Activated CD8-positive, alpha-beta T cell treated with anti-CD3 and anti-CD28 coated beads for 36 hours (primary cell): ENCODE results near the gene KIR2DL1. TPM values are rescaled to one million over a fixed set of nuclear protein-coding genes. Genes with fewer than 3 reads are reported as not detected.
A peak's percentile ranks its signal among the peaks of the same experiment; 100 is the strongest.

Experiments
- ATAC-seq: fragments of 200-7000 bp; cut with Tn5 transposase; one replicate; pipeline ENCODE4 v1.10.0; 2021; ENCODE audit warnings: mild to moderate bottlenecking, moderate library complexity
- CTCF ChIA-PET: fragments of 350-600 bp; sonication (Branson Sonifier 250); formaldehyde crosslinking; loops from one replicate; lab custom pipeline; 2021; ENCODE audit warnings: antibody characterized with exemption; lab: Charles Lee
- POLR2A ChIA-PET: fragments of 350-600 bp; sonication (Branson Sonifier 250); formaldehyde crosslinking; loops from one replicate; lab custom pipeline; 2021; ENCODE audit warnings: antibody characterized with exemption; lab: Charles Lee
- DNase-seq: peaks from one replicate; pipeline ENCODE4 v3.0.0-alpha.2; 2020
- H3K27ac Mint-ChIP-seq: one replicate; pipeline ENCODE4 v1.8.0; 2021; ENCODE audit warnings: mild to moderate bottlenecking, mixed read lengths
- H3K27me3 Mint-ChIP-seq: one replicate; pipeline ENCODE4 v1.8.0; 2021; ENCODE audit warnings: mixed read lengths
- H3K36me3 Mint-ChIP-seq: one replicate; pipeline ENCODE4 v1.8.0; 2021; ENCODE audit warnings: low read depth, mixed read lengths
- H3K4me1 Mint-ChIP-seq: one replicate; pipeline ENCODE4 v1.8.0; 2021; ENCODE audit warnings: low read depth, mixed read lengths
- H3K4me3 Mint-ChIP-seq: one replicate; pipeline ENCODE4 v1.8.0; 2021; ENCODE audit warnings: mild to moderate bottlenecking, moderate library complexity, mixed read lengths
- H3K9me3 Mint-ChIP-seq: one replicate; pipeline ENCODE4 v1.8.0; 2021; ENCODE audit warnings: mixed read lengths
- CTCF ChIP-seq: fragments of 200-600 bp; IDR thresholded peaks from one replicate; pipeline ENCODE4 v1.8.0; 2022; ENCODE audit warnings: antibody characterized with exemption, mild to moderate bottlenecking
- intact Hi-C: fragments of 100-400 bp; cut with micrococcal nuclease; formaldehyde crosslinking; loops from one replicate; pipeline ENCODE4 v1.10.0; 2022
- total RNA-seq, 2 experiments: library from RNA; stranded (reverse); gene quantifications; one replicate each; pipeline ENCODE4 v1.2.3, GENCODE V29; 2021

KIR2DL1 gene
- total RNA-seq, 2 experiments from 2014 or later, result not detected

GRCh38 chr19:54792814-54793213, 23.2 kb downstream of the KIR2DL1 start:
- CTCF ChIA-PET, result no interaction called here
- intact Hi-C loops, result no loop called here
- TF ChIP-seq CTCF, result no peak
- Mint-ChIP-seq H3K27me3 (peaks cover 13% of the 10 kb centered on the region), H3K27ac (no peak overlapping the region), H3K4me1 (peaks cover 8% of the 10 kb centered on the region), H3K36me3 (no peaks in the 10 kb centered on the region), H3K9me3 (no peaks in the 10 kb centered on the region), H3K4me3 (peak overlapping the region; percentile 52)
- no peak for DNase-seq
- ATAC-seq, result no peak
- POLR2A ChIA-PET, result no interaction called here

GRCh38 chr19:54795758-54796157, 26.2 kb downstream of the KIR2DL1 start:
- Mint-ChIP-seq H3K4me1 (peaks cover 8% of the 10 kb centered on the region), H3K36me3 (no peaks in the 10 kb centered on the region), H3K4me3 (no peak overlapping the region), H3K27ac (no peak overlapping the region), H3K9me3 (no peaks in the 10 kb centered on the region), H3K27me3 (peaks cover 23% of the 10 kb centered on the region)
- CTCF ChIA-PET, result no interaction called here
- intact Hi-C loops, result no loop called here
- ATAC-seq (no peak), DNase-seq (no peak)
- POLR2A ChIA-PET, result no interaction called here
- no peak for TF ChIP-seq CTCF

GRCh38 chr19:54803410-54803809, 33.8 kb downstream of the KIR2DL1 start, which contains the start of gene KIR2DL4:
Gene KIR2DL4, plus strand, starts transcription at chr19:54803610. Its CDS starts 42 bp downstream, at chr19:54803652.
- H3K4me1 Mint-ChIP-seq, result no peaks in the 10 kb centered on the region
- ATAC-seq, result no peak
- ChIA-PET POLR2A (no interaction called here), CTCF (no interaction called here)
- H3K27ac Mint-ChIP-seq, result no peak within 1 kb of the TSS
- no peaks in the 10 kb centered on the region for H3K36me3 Mint-ChIP-seq
- H3K9me3 Mint-ChIP-seq, result no peaks in the 10 kb centered on the region
- peaks cover 17% of the 10 kb centered on the region for H3K27me3 Mint-ChIP-seq
- DNase-seq, result peak; percentile 4
- TF ChIP-seq CTCF, result no peak
- no peak within 1 kb of the TSS for H3K4me3 Mint-ChIP-seq
- intact Hi-C loops, result no loop called here

- no peaks in the 10 kb centered on the region for H3K9me3 Mint-ChIP-seq
- ChIA-PET POLR2A (no interaction called here), CTCF (no interaction called here)
- no peaks in the 10 kb centered on the region for H3K36me3 Mint-ChIP-seq
- ATAC-seq, result no peak
- peaks cover 11% of the 10 kb centered on the region for H3K27me3 Mint-ChIP-seq
- TF ChIP-seq CTCF, result no peak
- intact Hi-C loops, result no loop called here
- DNase-seq, result no peak
- H3K4me1 Mint-ChIP-seq, result no peaks in the 10 kb centered on the region
- H3K4me3 Mint-ChIP-seq, result no peak overlapping the region
- no peak overlapping the region for H3K27ac Mint-ChIP-seq
Measured at GRCh38 chr19:54804101-54804500, 34.5 kb downstream of the KIR2DL1 start.

- no peaks in the 10 kb centered on the region for H3K9me3 Mint-ChIP-seq
- ATAC-seq, result no peak
Measured at GRCh38 chr19:54804571-54804970, 35.0 kb downstream of the KIR2DL1 start.

More at GRCh38 chr19:54804571-54804970, 35.0 kb downstream of the KIR2DL1 start:
- intact Hi-C loops, result no loop called here
- DNase-seq, result no peak
- Mint-ChIP-seq H3K4me1 (no peaks in the 10 kb centered on the region), H3K4me3 (no peak overlapping the region), H3K27me3 (peaks cover 9% of the 10 kb centered on the region), H3K27ac (no peak overlapping the region), H3K36me3 (no peaks in the 10 kb centered on the region)
- ChIA-PET CTCF (no interaction called here), POLR2A (no interaction called here)
- no peak for TF ChIP-seq CTCF
